KMS-11 (cell line): ENCODE results near the gene GALNT9.

Experiments used
- H2AFZ ChIP-seq: fragments of 200-600 bp; sonication (generic); 2 replicates; pipeline ENCODE4 v1.6.1; 2016; ENCODE audit warnings: antibody characterized with exemption, mixed run types, low read depth
- H3K27ac ChIP-seq: fragments of 200-600 bp; sonication (generic); 2 replicates; pipeline ENCODE4 v1.6.1; 2016; ENCODE audit warnings: mild to moderate bottlenecking, mixed run types
- H3K27me3 ChIP-seq: fragments of 200-600 bp; sonication (generic); 2 replicates; pipeline ENCODE4 v1.6.1; 2017; ENCODE audit warnings: mild to moderate bottlenecking, low read depth, mixed run types, moderate library complexity; ENCODE audit not compliant: insufficient read depth
- H3K36me3 ChIP-seq: fragments of 200-600 bp; sonication (generic); 2 replicates; pipeline ENCODE4 v1.6.1; 2017; ENCODE audit warnings: mild to moderate bottlenecking, mixed run types; ENCODE audit not compliant: insufficient read depth
- H3K4me1 ChIP-seq: fragments of 200-600 bp; sonication (generic); 2 replicates; pipeline ENCODE4 v1.6.1; 2016; ENCODE audit warnings: mild to moderate bottlenecking, low read depth, mixed run types; ENCODE audit not compliant: poor library complexity, severe bottlenecking
- H3K4me2 ChIP-seq: fragments of 200-600 bp; sonication (generic); 2 replicates; pipeline ENCODE4 v1.7.0; 2016; ENCODE audit warnings: mild to moderate bottlenecking, mixed run types
- H3K4me3 ChIP-seq: fragments of 200-600 bp; sonication (generic); IDR thresholded peaks from 2 replicates; pipeline ENCODE4 v1.6.1; 2017; ENCODE audit warnings: low read depth, low read length, mixed read lengths; ENCODE audit not compliant: insufficient read depth
- H3K79me2 ChIP-seq: fragments of 200-600 bp; sonication (generic); 2 replicates; pipeline ENCODE4 v1.6.1; 2016; ENCODE audit warnings: low read depth, mixed run types; ENCODE audit not compliant: insufficient read depth
- H3K9ac ChIP-seq: fragments of 200-600 bp; sonication (generic); 2 replicates; pipeline ENCODE4 v1.6.1; 2016; ENCODE audit warnings: mild to moderate bottlenecking, mixed run types
- H4K20me1 ChIP-seq: fragments of 200-600 bp; sonication (generic); 2 replicates; pipeline ENCODE4 v1.6.1; 2016; ENCODE audit warnings: mild to moderate bottlenecking, mixed run types; ENCODE audit not compliant: insufficient read depth
- TF ChIP-seq, protein P1 (sequence below): fragments of 200-600 bp; sonication (generic); conservative IDR thresholded peaks from 2 replicates; pipeline ENCODE4 v1.6.1; 2017; ENCODE audit warnings: low read depth, mild to moderate bottlenecking, antibody characterized with exemption, low read length, moderate library complexity, mixed read lengths

The GALNT9 gene

DNA sequence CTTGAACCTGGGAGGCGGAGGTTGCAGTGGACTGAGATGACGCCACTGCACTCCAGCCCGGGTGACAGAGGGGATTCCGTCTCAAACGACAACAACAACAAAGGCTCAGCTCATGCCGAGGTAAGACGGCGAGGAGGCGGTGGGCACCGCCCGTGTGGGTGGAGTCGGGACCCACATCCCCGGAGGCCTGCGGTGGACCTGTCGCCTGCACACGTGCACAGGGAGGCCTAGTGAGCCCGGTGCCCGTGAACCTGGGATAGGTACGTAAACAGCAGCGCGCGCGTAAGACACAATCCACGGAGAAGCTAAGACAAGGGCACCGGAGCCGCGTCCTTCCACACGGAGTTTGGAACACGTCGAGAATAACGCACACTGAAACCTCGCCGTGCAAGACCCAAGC is 78.7 kb downstream of the GALNT9 start:
- TF ChIP-seq, protein P1, sequence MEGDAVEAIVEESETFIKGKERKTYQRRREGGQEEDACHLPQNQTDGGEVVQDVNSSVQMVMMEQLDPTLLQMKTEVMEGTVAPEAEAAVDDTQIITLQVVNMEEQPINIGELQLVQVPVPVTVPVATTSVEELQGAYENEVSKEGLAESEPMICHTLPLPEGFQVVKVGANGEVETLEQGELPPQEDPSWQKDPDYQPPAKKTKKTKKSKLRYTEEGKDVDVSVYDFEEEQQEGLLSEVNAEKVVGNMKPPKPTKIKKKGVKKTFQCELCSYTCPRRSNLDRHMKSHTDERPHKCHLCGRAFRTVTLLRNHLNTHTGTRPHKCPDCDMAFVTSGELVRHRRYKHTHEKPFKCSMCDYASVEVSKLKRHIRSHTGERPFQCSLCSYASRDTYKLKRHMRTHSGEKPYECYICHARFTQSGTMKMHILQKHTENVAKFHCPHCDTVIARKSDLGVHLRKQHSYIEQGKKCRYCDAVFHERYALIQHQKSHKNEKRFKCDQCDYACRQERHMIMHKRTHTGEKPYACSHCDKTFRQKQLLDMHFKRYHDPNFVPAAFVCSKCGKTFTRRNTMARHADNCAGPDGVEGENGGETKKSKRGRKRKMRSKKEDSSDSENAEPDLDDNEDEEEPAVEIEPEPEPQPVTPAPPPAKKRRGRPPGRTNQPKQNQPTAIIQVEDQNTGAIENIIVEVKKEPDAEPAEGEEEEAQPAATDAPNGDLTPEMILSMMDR = no peak
- Histone ChIP-seq H3K4me3 (no peak overlapping the region), H3K4me2 (no peak overlapping the region), H3K27me3 (peaks cover 5% of the 10 kb centered on the region; the same call in 1 of the 2 replicates), H4K20me1 (no peaks in the 10 kb centered on the region), H3K9ac (no peak overlapping the region), H3K27ac (no peak overlapping the region), H2AFZ (no peak overlapping the region), H3K79me2 (no peaks in the 10 kb centered on the region), H3K4me1 (no peaks in the 10 kb centered on the region), H3K36me3 (no peaks in the 10 kb centered on the region)

DNA sequence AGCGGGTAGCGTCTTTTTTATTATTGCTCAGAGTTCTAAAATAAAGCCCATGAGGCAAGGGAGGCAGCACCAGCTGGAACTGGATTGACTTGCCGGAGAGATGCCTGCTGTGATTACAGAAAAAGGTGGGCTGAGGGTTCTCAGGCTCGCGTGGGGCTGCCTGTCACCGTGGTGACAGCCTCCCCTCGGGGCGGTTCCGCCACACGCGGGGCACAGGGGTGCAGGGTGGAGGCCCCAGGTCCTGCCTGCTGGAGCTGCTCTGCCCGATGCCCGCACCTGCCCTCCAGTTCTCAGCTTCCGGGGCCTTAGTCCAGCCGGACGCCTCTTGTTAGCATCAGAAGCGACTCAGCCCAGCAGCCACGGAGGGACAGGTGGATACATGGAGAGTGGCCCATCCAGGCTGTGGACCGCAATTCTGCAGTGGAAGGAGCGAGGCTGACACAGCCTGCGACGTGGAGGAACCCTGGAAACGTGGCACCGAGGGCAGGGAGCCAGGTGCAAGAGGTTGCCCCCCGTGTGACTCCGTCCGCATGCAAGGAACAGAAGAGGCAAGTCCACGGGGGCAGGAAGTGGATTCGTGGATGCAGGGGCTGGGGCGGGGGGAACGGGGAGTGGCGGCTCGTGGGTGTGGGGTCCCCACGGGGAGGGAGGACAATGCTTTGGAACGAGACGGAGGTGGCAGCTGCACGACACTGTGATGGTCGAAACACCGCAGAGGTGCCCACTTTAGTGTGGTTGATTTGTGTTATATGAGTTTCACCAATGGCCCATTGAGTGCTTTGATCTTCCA is 79.5 kb downstream of the GALNT9 start:
- no peak overlapping the region for H3K4me2 ChIP-seq
- H3K36me3 ChIP-seq = no peaks in the 10 kb centered on the region
- H3K79me2 ChIP-seq = no peaks in the 10 kb centered on the region
- TF ChIP-seq, protein P1 = no peak
- no peak overlapping the region for H2AFZ ChIP-seq
- peaks cover 5% of the 10 kb centered on the region; the same call in 1 of the 2 replicates for H3K27me3 ChIP-seq
- H4K20me1 ChIP-seq = no peaks in the 10 kb centered on the region
- no peaks in the 10 kb centered on the region for H3K4me1 ChIP-seq
- H3K4me3 ChIP-seq = no peak overlapping the region
- H3K9ac ChIP-seq = no peak overlapping the region
- H3K27ac ChIP-seq = no peak overlapping the region

DNA sequence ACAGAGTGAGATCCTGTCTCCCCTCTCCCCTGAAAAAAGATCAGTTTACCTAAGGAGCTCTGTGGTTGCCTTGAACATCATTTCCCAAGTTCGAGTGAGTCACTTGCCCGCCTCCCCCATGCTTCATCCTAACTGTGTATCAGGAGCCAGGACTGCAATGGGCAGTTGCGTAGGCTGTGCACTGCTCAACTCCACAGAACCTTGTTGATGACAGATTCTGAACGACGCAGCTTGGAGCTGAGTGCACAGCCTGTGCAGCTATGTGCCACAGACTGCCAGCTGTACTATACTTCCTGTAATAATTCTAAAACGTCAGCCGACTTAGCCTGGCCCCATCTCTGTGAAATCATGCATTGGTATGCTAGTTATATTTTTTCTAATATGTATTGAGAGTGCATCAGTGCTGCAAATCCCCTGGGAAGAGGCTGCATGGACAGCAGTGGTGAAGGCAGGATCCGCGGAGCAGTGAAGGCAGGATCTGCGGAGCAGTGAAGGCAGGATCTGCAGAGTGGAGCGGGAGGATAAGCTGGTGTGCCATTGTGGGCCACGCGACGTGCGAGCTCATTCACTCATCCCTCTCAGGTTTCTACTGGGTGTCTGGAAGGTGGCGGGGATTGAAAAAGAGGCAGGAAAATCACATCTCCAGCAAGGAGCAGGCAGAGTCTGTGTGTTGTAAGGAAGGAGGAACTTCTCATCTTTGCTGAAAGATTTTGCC is 80.8 kb downstream of the GALNT9 start:
- Histone ChIP-seq H4K20me1 (no peaks in the 10 kb centered on the region), H3K27ac (no peak overlapping the region), H3K36me3 (no peaks in the 10 kb centered on the region), H3K4me3 (no peak overlapping the region), H3K27me3 (peaks cover 2% of the 10 kb centered on the region; the same call in 1 of the 2 replicates), H3K9ac (no peak overlapping the region), H3K4me1 (no peaks in the 10 kb centered on the region), H2AFZ (no peak overlapping the region), H3K4me2 (no peak overlapping the region), H3K79me2 (no peaks in the 10 kb centered on the region)
- TF ChIP-seq, protein P1 = no peak

DNA sequence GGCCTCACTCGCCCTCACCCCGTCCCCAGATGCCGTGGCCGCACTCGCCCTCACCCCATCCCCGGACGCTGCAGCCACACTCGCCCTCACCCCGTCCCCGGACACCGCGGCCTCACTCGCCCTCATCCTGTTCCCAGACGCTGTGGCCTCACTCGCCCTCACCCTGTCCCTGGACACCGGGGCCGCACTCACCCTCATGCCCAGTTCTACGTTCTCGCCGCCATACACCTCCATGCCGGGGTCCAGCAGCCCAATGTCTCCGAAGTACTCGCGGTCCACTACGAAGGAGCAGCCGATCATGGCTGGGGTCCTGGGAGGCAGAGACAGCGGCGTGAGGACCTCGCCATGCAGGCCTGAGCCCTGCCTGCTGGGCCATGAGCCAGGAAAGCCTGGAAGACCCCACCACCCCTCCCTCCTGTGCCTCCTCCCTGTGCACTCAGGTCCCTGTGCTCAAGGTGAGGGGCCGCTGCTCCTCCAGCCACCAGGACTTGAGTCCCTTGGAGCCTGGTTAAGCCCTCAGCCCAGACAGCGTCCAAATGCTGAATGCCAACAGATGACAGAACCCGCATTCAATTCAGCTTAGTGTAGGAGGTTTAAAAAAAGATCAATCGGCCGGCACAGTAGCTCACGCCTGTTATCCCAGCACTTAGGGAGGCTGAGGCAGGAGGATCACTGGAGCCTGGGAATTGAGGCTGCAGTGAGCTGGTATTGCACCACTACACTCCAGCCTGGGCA is 81.5 kb downstream of the GALNT9 start:
- Histone ChIP-seq H2AFZ (no peak overlapping the region), H3K4me3 (no peak overlapping the region), H3K36me3 (no peaks in the 10 kb centered on the region), H3K9ac (no peak overlapping the region), H4K20me1 (no peaks in the 10 kb centered on the region), H3K4me1 (no peaks in the 10 kb centered on the region), H3K4me2 (no peak overlapping the region), H3K79me2 (no peaks in the 10 kb centered on the region), H3K27me3 (peaks cover 2% of the 10 kb centered on the region; the same call in 1 of the 2 replicates), H3K27ac (no peak overlapping the region)
- TF ChIP-seq, protein P1 = no peak
